Germinal center (tissue), 1 donor: ENCODE data around the gene CASK.

ENCODE experiments used
- DNase-seq: peaks from one replicate; pipeline ENCODE4 v3.0.0; 2012; ENCODE audit warnings: mixed read lengths, low spot score

CASK gene

GRCh38 chrX:41827886-41828285 lies 95.5 kb downstream of the CASK start:
- no peak for DNase-seq

DNA sequence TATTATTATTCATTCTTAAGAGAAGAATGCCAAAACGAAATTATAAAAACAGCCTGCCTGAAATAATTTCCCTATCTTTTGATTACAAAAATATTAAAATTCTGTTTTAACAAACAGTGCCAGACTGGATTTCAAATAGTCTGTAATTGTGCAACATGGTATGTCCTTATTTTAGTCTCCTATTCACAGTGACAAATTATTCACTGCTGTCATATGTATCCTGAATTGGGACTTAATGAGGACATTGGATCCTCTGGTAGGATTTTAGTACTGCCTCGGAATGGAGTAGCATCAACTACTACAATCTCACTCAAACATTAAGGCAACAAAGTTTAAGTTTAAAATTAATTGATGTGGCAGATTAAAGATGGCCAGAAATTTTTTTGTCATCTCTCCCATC lies 97.6 kb downstream of the CASK start:
- DNase-seq = no peak

DNA sequence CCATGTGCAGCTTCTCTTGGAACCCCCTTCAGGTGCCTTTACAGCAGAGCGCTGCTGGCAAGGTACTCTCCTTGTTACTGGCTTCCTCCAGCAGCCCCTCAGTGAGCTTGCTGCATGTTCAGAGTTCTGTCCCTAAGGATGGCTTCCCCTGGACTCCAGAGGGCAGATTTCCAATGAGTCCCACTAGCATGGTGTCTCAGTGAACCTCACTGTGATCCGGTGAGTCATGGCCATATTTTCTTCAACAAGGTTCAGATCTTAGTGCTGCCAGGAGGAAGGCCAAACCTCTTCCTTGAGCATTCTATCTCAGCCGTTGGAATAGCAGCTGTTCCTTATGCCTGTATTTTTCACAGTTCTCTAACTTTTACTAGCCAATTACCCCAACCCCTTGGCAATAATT lies 98.8 kb downstream of the CASK start:
- no peak for DNase-seq

DNA sequence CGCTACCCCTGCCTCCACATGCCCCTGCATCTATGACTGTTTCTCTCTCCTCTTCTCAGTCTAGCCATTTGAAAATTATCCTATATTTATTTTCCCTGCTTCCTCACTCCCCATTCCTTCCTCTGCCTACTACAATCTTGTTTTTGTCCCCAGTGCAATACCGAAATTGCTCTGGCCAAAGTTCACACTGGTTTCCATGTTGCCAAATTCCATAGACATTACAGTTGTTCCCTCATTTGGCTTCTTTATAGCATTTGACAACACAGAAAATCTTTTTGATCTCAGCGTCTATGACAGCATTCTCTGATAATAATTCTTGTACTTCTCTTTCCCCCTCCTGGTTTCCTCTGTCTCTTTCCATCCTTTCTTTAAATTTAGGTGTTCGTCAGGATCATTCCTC lies 100.0 kb downstream of the CASK start:
- DNase-seq = no peak

DNA sequence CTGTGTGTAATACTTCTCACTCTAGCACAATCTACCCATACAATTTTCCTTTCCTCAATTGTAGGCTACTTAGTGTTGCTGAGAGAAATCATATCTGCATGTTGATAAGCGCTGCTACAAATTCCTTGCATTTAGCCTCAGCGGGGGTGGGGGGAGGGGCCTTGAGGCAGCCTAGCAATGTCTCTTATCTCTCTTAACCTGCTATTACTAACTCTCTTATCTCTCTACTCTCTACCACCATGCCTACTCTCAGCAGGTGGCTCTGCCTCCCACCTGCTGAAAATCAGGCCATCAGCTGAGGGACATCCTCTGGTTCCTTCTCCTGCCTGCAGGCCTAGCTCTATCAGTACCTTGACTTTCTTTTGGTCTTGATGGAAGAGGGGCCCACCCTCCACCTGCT lies 100.5 kb downstream of the CASK start:
- DNase-seq = no peak

DNA sequence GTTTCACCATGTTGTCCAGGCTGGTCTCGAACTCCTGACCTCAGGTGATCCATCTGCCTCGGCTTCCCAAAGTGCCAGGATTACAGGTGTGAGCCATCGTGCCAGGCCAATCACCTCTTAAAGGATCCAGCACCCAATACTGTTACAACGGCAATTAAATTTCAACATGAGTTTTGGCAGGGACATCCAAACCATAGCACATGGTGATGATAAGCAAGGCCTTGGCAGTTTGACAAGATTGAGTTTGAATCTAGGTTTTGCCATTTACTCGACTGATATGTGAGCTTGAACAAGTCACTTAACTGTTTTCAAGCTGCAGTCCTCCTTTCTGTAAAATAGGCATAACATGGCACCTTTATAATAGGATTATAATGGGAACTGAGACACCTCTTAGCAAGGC lies 115.3 kb downstream of the CASK start:
- no peak for DNase-seq

DNA sequence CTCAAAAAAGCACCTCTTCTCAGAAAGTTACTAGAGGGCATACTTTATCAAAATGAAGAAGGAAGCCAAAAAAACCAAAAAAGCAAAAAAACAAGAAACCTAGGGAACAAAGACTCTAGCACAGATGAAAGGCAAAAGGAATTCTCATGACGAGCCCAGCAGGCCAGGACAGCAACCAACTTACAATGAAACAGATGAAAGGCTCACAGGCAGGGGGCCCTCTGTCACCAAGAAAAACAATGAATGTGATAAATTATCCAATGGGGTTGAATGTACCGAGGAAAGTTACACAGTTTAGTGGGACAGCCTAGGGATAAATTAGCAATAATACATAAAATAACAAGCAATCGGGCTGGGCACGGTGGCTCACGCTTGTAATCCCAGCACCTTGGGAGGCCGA lies 120.4 kb downstream of the CASK start:
- DNase-seq = no peak

GRCh38 chrX:41799661-41800060 lies 123.7 kb downstream of the CASK start:
- DNase-seq = no peak

DNA sequence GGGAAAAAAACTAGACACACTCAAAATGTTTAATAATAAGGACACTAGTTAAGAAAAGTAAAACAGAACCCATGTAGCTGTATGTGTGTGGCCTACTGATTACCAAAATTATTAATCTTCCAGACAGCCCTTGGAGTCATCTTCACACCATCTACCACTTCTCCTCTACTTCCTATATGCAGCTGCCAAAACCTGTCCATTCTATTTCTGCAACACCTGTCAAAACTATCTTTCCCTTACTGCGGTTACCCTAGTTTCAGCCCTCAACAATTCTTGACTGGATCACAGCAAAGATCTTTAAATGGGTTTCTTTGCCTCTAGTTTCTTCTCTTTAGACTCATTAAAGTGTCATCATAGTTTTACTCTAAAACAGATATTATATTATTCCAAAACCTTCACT lies 126.8 kb downstream of the CASK start:
- DNase-seq = no peak

GRCh38 chrX:41796046-41796445 lies 127.3 kb downstream of the CASK start:
- DNase-seq = no peak

GRCh38 chrX:41789374-41789773 lies 134.0 kb downstream of the CASK start:
- DNase-seq = no peak

GRCh38 chrX:41785685-41786084 lies 137.7 kb downstream of the CASK start:
- DNase-seq = no peak

DNA sequence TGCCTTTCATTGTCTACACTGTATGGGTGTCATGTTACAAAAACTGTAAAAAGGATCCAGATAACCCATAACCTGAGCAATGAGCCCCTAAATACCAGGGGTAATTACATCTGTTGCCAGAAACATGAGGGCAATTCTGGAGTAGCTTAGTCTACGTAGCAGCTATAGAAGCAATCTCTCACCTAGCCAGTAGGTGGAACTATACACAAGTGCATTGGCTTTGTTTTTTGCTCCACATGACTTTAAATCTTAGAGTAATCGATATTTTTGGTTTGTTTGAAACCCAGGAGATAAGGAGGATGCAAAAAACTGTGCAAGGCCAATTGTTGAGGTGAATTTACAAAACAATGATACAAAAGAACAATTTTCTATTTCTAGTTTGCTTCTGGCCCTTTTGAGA lies 141.9 kb downstream of the CASK start:
- DNase-seq = peak; percentile 20

DNA sequence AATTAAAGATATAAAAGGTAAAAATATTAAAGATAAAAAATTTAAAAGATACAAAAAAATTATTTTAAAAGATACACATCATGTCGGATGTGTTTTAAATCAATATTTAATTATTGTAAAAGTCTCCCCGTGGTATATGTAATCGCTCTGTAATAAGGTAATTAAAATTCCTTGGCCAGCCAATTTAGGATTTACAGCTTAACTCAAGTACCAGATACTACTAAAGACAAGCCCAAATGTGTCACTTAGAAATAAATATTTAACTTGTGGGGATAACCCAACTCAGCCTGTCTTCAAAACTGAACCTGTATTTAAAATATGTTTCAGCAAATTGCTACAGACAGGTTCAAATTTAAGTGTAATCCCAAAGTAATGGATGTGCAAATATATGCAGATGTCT lies 143.4 kb downstream of the CASK start:
- DNase-seq = no peak

DNA sequence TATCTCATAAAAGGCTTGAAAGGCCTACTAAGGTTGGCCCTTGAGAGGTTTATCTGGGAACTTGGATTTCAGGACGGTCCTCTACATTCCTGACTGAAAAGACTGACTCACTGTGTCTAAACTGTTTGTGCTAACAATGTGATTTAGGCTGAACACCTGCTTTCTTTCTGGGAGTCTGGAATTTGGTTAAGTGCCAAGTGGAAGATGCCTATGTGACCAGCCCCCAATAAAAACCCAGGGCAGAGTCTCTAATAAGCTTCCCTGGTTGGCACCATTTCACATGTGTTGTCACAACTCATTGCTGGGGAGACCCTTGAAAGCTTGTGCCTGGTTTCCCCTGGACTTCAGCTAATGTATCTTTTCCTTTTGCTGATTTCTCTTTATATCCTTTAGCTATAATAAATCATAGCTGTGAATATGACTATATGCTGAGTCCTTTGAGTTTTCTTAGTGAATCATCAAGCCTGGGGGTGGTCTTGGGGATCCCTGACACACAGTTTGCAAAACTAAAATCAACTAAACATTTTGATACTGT lies 144.3 kb downstream of the CASK start:
- DNase-seq = no peak

GRCh38 chrX:41761702-41762101 lies 161.7 kb downstream of the CASK start:
- DNase-seq = no peak

DNA sequence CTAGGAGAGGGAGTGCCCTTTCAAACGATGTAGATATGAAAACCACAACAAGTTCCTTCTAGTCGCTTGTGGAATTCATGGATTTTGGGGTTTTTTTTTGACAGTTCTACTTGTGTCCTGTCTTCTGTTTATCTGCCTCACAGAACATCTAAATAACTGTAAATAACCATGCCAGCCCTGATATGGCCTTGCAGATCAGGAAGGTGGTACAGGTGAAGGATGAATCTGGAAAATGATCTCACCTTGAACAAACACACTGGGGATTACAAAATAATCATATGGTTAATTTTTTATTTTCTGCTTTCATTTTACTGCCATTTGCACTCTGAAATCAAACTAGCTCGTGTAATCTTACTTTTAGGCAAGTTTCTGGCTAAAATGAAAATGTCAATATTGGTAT lies 162.2 kb downstream of the CASK start:
- no peak for DNase-seq

- no peak for DNase-seq
Measured at GRCh38 chrX:41759817-41760216, 163.5 kb downstream of the CASK start.

DNA sequence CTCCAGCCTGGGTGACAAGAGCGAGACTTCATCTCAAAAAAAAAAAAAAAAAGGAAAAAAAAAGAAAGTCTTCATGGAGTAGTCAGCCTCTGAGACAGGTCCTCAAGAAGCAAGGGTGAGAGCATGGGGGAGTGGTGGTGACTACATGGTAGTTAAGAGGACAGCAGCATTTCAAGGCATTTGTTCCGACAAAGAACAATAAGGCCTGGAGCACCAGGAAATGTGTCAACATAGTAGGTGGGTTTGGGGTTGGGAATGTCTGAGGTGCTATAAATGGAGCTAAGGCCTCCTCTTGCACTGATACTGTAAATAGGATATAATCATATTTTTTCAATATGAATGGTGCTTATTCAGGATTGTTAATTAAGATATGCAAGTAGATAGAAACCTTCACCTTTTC lies 165.0 kb downstream of the CASK start:
- no peak for DNase-seq

GRCh38 chrX:41750716-41751115 lies 172.6 kb downstream of the CASK start:
- no peak for DNase-seq

GRCh38 chrX:41739871-41740270 lies 183.5 kb downstream of the CASK start:
- no peak for DNase-seq

- DNase-seq = no peak
Measured at GRCh38 chrX:41737065-41737464, 186.3 kb downstream of the CASK start.

GRCh38 chrX:41734530-41734929 lies 188.8 kb downstream of the CASK start:
- DNase-seq = peak; percentile 8

- DNase-seq = peak; percentile 59
Measured at GRCh38 chrX:41733939-41734338, 189.4 kb downstream of the CASK start.

DNA sequence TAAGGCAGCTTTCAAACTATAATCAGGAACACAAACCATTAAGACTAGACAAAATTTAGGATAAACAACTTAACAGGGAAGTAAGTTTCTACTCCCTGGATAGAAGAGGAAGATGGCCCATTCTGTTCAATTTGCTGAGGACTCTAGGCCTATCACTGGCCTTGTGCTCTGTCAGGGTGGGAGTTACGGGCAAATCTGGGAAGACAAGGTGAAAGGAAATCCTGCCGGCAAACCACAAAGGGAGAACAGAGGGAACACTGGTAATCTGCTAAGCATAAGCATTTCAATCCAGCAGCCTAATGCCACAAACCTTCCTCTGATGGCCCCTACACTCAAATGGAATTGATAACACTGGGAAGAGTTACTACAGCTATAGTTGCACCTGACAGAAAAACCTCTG lies 191.1 kb downstream of the CASK start:
- no peak for DNase-seq
